ENCODE data around the gene MORC1. TPM values are rescaled to one million over a fixed set of nuclear protein-coding genes. Genes with fewer than 3 reads are reported as not detected.

MORC1 gene
- total RNA-seq, 1 donor from 2014 or later: not detected

DNA sequence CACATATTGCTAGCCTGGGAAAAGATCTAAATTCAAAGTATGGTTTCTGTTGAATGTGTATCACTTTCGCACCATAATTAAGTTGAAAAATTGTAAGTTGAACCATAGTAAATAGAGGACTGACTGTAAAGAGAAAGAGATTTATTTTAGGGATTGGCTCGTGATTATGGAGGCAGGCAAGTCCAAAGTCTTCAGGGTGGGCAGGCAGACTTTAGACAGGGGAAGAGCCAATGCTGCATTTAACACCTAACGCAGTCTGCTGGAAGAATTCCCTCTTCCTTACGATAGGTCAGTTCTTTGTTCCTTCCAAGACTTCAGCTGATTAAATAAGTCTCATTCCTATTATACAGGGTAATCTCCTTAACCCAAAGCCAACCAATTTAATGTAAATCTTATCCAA, 34.4 kb upstream of the MORC1 start:
- no peaks in the 10 kb centered on the region for H3K9me3 Mint-ChIP-seq (ENCODE audit: unreplicated experiment)

DNA sequence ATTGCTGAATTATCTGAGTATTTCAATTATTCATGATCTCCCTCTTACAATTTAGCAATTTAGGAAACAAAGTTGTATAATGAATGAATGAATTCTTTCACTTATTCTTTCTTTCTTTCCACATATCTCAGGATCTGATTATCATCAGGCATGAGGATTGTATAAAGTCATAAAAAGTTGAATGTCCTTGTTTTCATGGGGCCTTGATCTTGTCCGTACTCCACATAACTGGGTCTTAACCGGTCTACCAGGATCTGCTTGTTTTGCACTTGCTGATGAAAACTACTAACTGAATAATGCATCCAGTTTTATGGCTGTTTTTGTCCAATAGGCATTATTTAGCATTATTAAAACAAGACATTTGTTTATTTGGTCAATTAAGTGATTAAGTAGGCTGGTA, 31.1 kb upstream of the MORC1 start:
- no peaks in the 10 kb centered on the region for H3K4me1 Mint-ChIP-seq (ENCODE audit: unreplicated experiment)
- no peak overlapping the region for H3K27ac Mint-ChIP-seq (ENCODE audit: unreplicated experiment)
- no peak overlapping the region for H3K4me3 Mint-ChIP-seq (ENCODE audit: unreplicated experiment)
- DNase-seq (ENCODE audit: extremely low spot score, unreplicated experiment): no peak
- TF ChIP-seq, protein P1, sequence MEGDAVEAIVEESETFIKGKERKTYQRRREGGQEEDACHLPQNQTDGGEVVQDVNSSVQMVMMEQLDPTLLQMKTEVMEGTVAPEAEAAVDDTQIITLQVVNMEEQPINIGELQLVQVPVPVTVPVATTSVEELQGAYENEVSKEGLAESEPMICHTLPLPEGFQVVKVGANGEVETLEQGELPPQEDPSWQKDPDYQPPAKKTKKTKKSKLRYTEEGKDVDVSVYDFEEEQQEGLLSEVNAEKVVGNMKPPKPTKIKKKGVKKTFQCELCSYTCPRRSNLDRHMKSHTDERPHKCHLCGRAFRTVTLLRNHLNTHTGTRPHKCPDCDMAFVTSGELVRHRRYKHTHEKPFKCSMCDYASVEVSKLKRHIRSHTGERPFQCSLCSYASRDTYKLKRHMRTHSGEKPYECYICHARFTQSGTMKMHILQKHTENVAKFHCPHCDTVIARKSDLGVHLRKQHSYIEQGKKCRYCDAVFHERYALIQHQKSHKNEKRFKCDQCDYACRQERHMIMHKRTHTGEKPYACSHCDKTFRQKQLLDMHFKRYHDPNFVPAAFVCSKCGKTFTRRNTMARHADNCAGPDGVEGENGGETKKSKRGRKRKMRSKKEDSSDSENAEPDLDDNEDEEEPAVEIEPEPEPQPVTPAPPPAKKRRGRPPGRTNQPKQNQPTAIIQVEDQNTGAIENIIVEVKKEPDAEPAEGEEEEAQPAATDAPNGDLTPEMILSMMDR (IDR thresholded peaks at IDR 0.05): no peak
- no peaks in the 10 kb centered on the region for H3K9me3 Mint-ChIP-seq (ENCODE audit: unreplicated experiment)
- H3K27me3 Mint-ChIP-seq (ENCODE audit: unreplicated experiment): peaks cover 7% of the 10 kb centered on the region
- H3K36me3 Mint-ChIP-seq (ENCODE audit: unreplicated experiment): no peaks in the 10 kb centered on the region

More for the DNA sequence above, 34.4 kb upstream of the MORC1 start:
- DNase-seq (ENCODE audit: extremely low spot score, unreplicated experiment): no peak
- H3K27ac Mint-ChIP-seq (ENCODE audit: unreplicated experiment): no peak overlapping the region
- H3K27me3 Mint-ChIP-seq (ENCODE audit: unreplicated experiment): no peaks in the 10 kb centered on the region
- no peak overlapping the region for H3K4me3 Mint-ChIP-seq (ENCODE audit: unreplicated experiment)
- H3K4me1 Mint-ChIP-seq (ENCODE audit: unreplicated experiment): no peaks in the 10 kb centered on the region
- H3K36me3 Mint-ChIP-seq (ENCODE audit: unreplicated experiment): no peaks in the 10 kb centered on the region
- TF ChIP-seq, protein P1 (IDR thresholded peaks at IDR 0.05): no peak

DNA sequence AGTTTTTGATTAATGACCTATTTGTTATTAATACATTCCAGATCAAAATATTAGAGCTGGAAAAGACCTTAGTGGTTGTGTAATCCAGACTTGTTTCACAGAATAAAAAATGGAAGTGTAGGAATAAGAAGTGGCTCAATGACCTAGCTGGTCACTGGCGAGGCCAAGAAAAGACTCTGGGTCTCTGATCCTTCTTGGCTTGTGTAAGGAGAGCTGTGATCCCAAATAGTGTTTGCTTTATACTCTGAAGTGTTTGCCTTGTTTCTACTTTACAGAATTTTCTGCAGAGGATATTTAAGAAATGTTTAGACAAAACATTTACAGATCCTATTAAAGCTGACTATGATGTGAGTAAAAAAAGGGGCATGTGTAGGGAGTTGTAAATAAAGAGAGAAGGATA, 25.7 kb upstream of the MORC1 start:
- DNase-seq (ENCODE audit: extremely low spot score, unreplicated experiment): no peak
- Mint-ChIP-seq H3K36me3 (ENCODE audit: unreplicated experiment) (no peaks in the 10 kb centered on the region), H3K27me3 (ENCODE audit: unreplicated experiment) (peaks cover 16% of the 10 kb centered on the region), H3K4me3 (ENCODE audit: unreplicated experiment) (no peak overlapping the region), H3K9me3 (ENCODE audit: unreplicated experiment) (no peaks in the 10 kb centered on the region), H3K4me1 (ENCODE audit: unreplicated experiment) (no peaks in the 10 kb centered on the region), H3K27ac (ENCODE audit: unreplicated experiment) (no peak overlapping the region)
- TF ChIP-seq, protein P1 (IDR thresholded peaks at IDR 0.05): no peak

DNA sequence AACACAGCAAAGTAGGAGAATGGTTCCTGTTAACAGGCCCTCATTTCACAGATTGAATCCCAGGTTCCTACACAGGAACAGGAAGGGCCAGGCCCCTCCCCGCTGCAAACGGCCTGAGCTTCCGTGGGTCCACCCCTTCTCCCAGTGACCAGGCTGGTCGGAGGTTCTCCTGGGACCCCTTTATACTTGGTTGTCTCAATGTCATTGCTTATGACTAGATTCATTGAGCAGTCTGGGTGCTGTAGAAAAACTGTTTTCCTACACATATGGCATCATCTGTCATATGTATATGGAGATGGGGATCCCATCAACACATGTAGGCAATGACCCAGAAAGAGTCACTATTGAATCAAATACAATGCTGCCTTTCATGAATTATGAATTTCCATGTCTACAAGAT, 22.4 kb upstream of the MORC1 start:
- no peaks in the 10 kb centered on the region for H3K4me1 Mint-ChIP-seq (ENCODE audit: unreplicated experiment)

DNA sequence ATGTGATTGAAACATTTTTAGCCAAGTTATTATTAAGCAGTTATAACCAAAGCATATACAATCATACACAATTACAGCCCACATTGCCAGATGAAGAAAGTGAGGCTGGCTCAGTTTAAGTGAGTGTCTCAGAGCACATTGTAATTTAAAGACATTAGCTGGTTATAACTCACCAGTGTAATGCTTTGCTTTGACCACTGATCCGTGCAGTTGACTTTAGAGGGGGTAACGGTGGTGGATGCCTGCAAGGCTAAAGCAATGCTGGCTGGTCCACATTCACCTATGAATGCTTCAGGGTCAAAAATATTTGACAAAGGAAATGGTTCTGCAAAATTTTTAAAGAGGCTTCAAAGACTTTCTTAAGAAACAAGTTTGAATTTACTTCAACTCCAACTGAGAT, 19.8 kb upstream of the MORC1 start:
- TF ChIP-seq, protein P1 (IDR thresholded peaks at IDR 0.05): no peak
- Mint-ChIP-seq H3K4me1 (ENCODE audit: unreplicated experiment) (no peaks in the 10 kb centered on the region), H3K36me3 (ENCODE audit: unreplicated experiment) (no peaks in the 10 kb centered on the region), H3K27me3 (ENCODE audit: unreplicated experiment) (peaks cover 9% of the 10 kb centered on the region), H3K27ac (ENCODE audit: unreplicated experiment) (no peak overlapping the region), H3K4me3 (ENCODE audit: unreplicated experiment) (no peak overlapping the region), H3K9me3 (ENCODE audit: unreplicated experiment) (no peaks in the 10 kb centered on the region)
- no peak for DNase-seq (ENCODE audit: extremely low spot score, unreplicated experiment)

More for the DNA sequence above, 22.4 kb upstream of the MORC1 start:
- TF ChIP-seq, protein P1 (IDR thresholded peaks at IDR 0.05): no peak
- Mint-ChIP-seq H3K4me3 (ENCODE audit: unreplicated experiment) (no peak overlapping the region), H3K36me3 (ENCODE audit: unreplicated experiment) (no peaks in the 10 kb centered on the region), H3K9me3 (ENCODE audit: unreplicated experiment) (no peaks in the 10 kb centered on the region), H3K27ac (ENCODE audit: unreplicated experiment) (no peak overlapping the region), H3K27me3 (ENCODE audit: unreplicated experiment) (peaks cover 13% of the 10 kb centered on the region)
- DNase-seq (ENCODE audit: extremely low spot score, unreplicated experiment): no peak
